Hippocampal formation (tissue), 2 donors: ENCODE data around the gene ANGPTL7.
"Not testable (repeated sequence)": the region's sequence is repeated elsewhere in the genome, so short reads cannot be mapped to it uniquely, and the experiment has no call there.

Experiments used
- DNase-seq, 2 donors: peaks; one replicate each; lab custom pipeline; 2025; lab: John Stamatoyannopoulos, UW

ANGPTL7 gene

GRCh38 chr1:11188858-11189451 lies at the start of gene ANGPTL7:
Gene ANGPTL7, plus strand, starts transcription at chr1:11189355. Its CDS starts 225 bp downstream, at chr1:11189580.
- DNase-seq: no peak

- no peak for DNase-seq
Measured at GRCh38 chr1:11142618-11143391, 46.4 kb upstream of the ANGPTL7 start.

- no peak for DNase-seq
Measured at GRCh38 chr1:11143401-11143800, 45.8 kb upstream of the ANGPTL7 start.

- DNase-seq: no peak
Measured at GRCh38 chr1:11143907-11144306, 45.2 kb upstream of the ANGPTL7 start.

GRCh38 chr1:11144570-11145256 lies 44.4 kb upstream of the ANGPTL7 start:
- no peak for DNase-seq

GRCh38 chr1:11145741-11146140 lies 43.4 kb upstream of the ANGPTL7 start:
- DNase-seq: no peak

GRCh38 chr1:11147197-11147770 lies 41.9 kb upstream of the ANGPTL7 start:
- no peak for DNase-seq

- DNase-seq: no peak
Measured at GRCh38 chr1:11150326-11150725, 38.8 kb upstream of the ANGPTL7 start.

GRCh38 chr1:11151114-11151513 lies 38.0 kb upstream of the ANGPTL7 start:
- DNase-seq: no peak

GRCh38 chr1:11151826-11152612 lies 37.1 kb upstream of the ANGPTL7 start:
- no peak for DNase-seq

- no peak for DNase-seq
Measured at GRCh38 chr1:11152755-11153154, 36.4 kb upstream of the ANGPTL7 start.

GRCh38 chr1:11153184-11153583 lies 36.0 kb upstream of the ANGPTL7 start:
- no peak for DNase-seq

- no peak for DNase-seq
Measured at GRCh38 chr1:11156441-11156840, 32.7 kb upstream of the ANGPTL7 start.

- DNase-seq: no peak
Measured at GRCh38 chr1:11156963-11157362, 32.2 kb upstream of the ANGPTL7 start.

- no peak for DNase-seq
Measured at GRCh38 chr1:11157394-11157793, 31.8 kb upstream of the ANGPTL7 start.

- DNase-seq: no peak
Measured at GRCh38 chr1:11157867-11158266, 31.3 kb upstream of the ANGPTL7 start.

- no peak for DNase-seq
Measured at GRCh38 chr1:11158291-11158690, 30.9 kb upstream of the ANGPTL7 start.

GRCh38 chr1:11158720-11159321 lies 30.3 kb upstream of the ANGPTL7 start:
- DNase-seq: peak in 1 of 2 donors; percentile 37

- not testable (repeated sequence) for DNase-seq
Measured at GRCh38 chr1:11162752-11163151, 26.4 kb upstream of the ANGPTL7 start.

GRCh38 chr1:11166744-11167143 lies 22.4 kb upstream of the ANGPTL7 start:
- not testable (repeated sequence) for DNase-seq

GRCh38 chr1:11168731-11169130 lies 20.4 kb upstream of the ANGPTL7 start:
- DNase-seq: no peak
